Small intestine (tissue), 7 donors: Measurements from ENCODE around the gene CMIP. TPM values are rescaled to one million over a fixed set of nuclear protein-coding genes. Genes with fewer than 3 reads are reported as not detected.
A peak's percentile ranks its signal among the peaks of the same experiment; 100 is the strongest.

Experiments
- DNase-seq, 2 donors: peaks; one replicate each; pipeline versions ENCODE4 v3.0.0 to v3.0.0-alpha.2; 2013
- FAIRE-seq: peaks from 2 replicates; lab custom pipeline; 2012; peaks lifted over from hg19 to GRCh38; lab: Jason Lieb, UNC
- H3K27ac ChIP-seq, 3 donors: one replicate each; pipeline ENCODE4 v1.5.1; 2013; ENCODE audit warnings: low read length in 2 of 3, mild to moderate bottlenecking in 2 of 3, control low read depth in 1 of 3, inconsistent platforms in 1 of 3, low read depth in 1 of 3, moderate library complexity in 1 of 3
- H3K27me3 ChIP-seq, 3 donors: one replicate each; pipeline ENCODE4 v1.6.1; 2013; ENCODE audit warnings: low read length in 3 of 3, inconsistent platforms in 1 of 3; ENCODE audit not compliant: control insufficient read depth in 3 of 3, insufficient read depth in 3 of 3
- H3K36me3 ChIP-seq, 3 donors: one replicate each; pipeline ENCODE4 v1.6.1; 2013; ENCODE audit warnings: low read length in 3 of 3, inconsistent platforms in 1 of 3, low read depth in 1 of 3, mild to moderate bottlenecking in 1 of 3, moderate library complexity in 1 of 3; ENCODE audit not compliant: control insufficient read depth in 3 of 3, insufficient read depth in 2 of 3
- H3K4me1 ChIP-seq, 3 donors: one replicate each; pipeline ENCODE4 v1.6.1; 2013; ENCODE audit warnings: low read length in 2 of 3, inconsistent platforms in 1 of 3, low read depth in 1 of 3, mild to moderate bottlenecking in 1 of 3, moderate library complexity in 1 of 3; ENCODE audit not compliant: control insufficient read depth in 3 of 3, insufficient read depth in 2 of 3
- H3K4me3 ChIP-seq, 3 donors: one replicate each; pipeline ENCODE4 v1.5.1; 2013; ENCODE audit warnings: low read length in 3 of 3, control low read depth in 1 of 3, inconsistent platforms in 1 of 3, low read depth in 1 of 3, mild to moderate bottlenecking in 1 of 3, moderate library complexity in 1 of 3
- H3K9me3 ChIP-seq, 2 donors: one replicate each; pipeline ENCODE4 v1.6.1; 2013; ENCODE audit warnings: low read depth in 1 of 2, low read length in 1 of 2; ENCODE audit not compliant: control insufficient read depth in 2 of 2, insufficient read depth in 1 of 2
- WGBS, 3 donors: extraction: QIAGEN DNeasy Blood & Tissue Kit; methylation state at CpG; one replicate each; pipeline ENCODE4 v1.1.7; 2013; 5-methylcytosine and 5-hydroxymethylcytosine counted together
- polyA plus RNA-seq, 4 donors: library from polyadenylated mRNA; stranded (reverse) in 3 of 4; unstranded in 1 of 4; fragments of 200-250 nt in 3 of 4; fragments of 120-200 nt in 1 of 4; gene quantifications; one replicate each; pipeline versions ENCODE4 v1.2.1 to v1.2.3, GENCODE V29; 2013
- donor health status: healthy with polysubstance abuse.
- donor health status: control.
- donor health status: control.
- donor health status: Bipolar disorder and iron deficiency.
- donor health status: healthy.

Gene CMIP
- polyA plus RNA-seq, 4 donors = 43.8 to 74.7 (median 55.7) TPM

- Histone ChIP-seq H3K36me3 (peaks cover 0 to 64% (median 14%) of the 10 kb centered on the region in 3 donors), H3K27ac (peak overlapping the region in 2 of 3 donors; percentile 75 to 89), H3K4me1 (peaks cover 0 to 31% (median 0%) of the 10 kb centered on the region in 3 donors), H3K9me3 (no peaks in the 10 kb centered on the region), H3K27me3 (no peaks in the 10 kb centered on the region), H3K4me3 (no peak overlapping the region)
- FAIRE-seq (no peak), DNase-seq (no peak)
- WGBS, 3 donors = 85 to 93% (median 92%) methylated on average over 8 of the region's 8 CpGs
These were observed 205.7 kb downstream of the CMIP start for GRCh38 chr16:81650281-81650680.

GRCh38 chr16:81650982-81651562 lies 206.5 kb downstream of the CMIP start:
- peaks cover 0 to 69% (median 15%) of the 10 kb centered on the region in 3 donors for H3K36me3 ChIP-seq
- peak overlapping the region in 2 of 3 donors; percentile 75 to 89 for H3K27ac ChIP-seq
- WGBS, 3 donors = 69 to 95% (median 86%) methylated on average over 16 of the region's 16 CpGs
- FAIRE-seq (no peak), DNase-seq (peak in 1 of 2 donors; percentile 60)
- H3K4me3 ChIP-seq = peak overlapping the region in 1 of 3 donors; percentile 11
- no peaks in the 10 kb centered on the region for H3K27me3 ChIP-seq
- H3K4me1 ChIP-seq = peaks cover 0 to 36% (median 0%) of the 10 kb centered on the region in 3 donors
- H3K9me3 ChIP-seq = no peaks in the 10 kb centered on the region

GRCh38 chr16:81651758-81652718 lies 207.4 kb downstream of the CMIP start:
- Histone ChIP-seq H3K27me3 (no peaks in the 10 kb centered on the region), H3K4me1 (peaks cover 0 to 36% (median 0%) of the 10 kb centered on the region in 3 donors), H3K27ac (peak overlapping the region in 2 of 3 donors; percentile 75 to 89), H3K36me3 (peaks cover 0 to 76% (median 18%) of the 10 kb centered on the region in 3 donors), H3K4me3 (peak overlapping the region; percentile 2 to 11 (median 5)), H3K9me3 (no peaks in the 10 kb centered on the region)
- 68 to 88% (median 82%) methylated on average over 19 of the region's 19 CpGs for WGBS, 3 donors
- no peak for DNase-seq
- FAIRE-seq = no peak

GRCh38 chr16:81652798-81653505 lies 208.3 kb downstream of the CMIP start:
- H3K4me3 ChIP-seq = peak overlapping the region; percentile 2 to 5 (median 3)
- H3K4me1 ChIP-seq = peaks cover 0 to 36% (median 0%) of the 10 kb centered on the region in 3 donors
- H3K27ac ChIP-seq = peak overlapping the region in 2 of 3 donors; percentile 75 to 89
- peaks cover 0 to 77% (median 21%) of the 10 kb centered on the region in 3 donors for H3K36me3 ChIP-seq
- DNase-seq = no peak
- FAIRE-seq = no peak
- 78 to 90% (median 81%) methylated on average over 21 of the region's 21 CpGs for WGBS, 3 donors
- H3K27me3 ChIP-seq = no peaks in the 10 kb centered on the region
- H3K9me3 ChIP-seq = no peaks in the 10 kb centered on the region

GRCh38 chr16:81654346-81654745 lies 209.7 kb downstream of the CMIP start:
- DNase-seq (no peak), FAIRE-seq (no peak)
- H3K27me3 ChIP-seq = no peaks in the 10 kb centered on the region
- H3K4me1 ChIP-seq = peaks cover 0 to 36% (median 0%) of the 10 kb centered on the region in 3 donors
- no peak overlapping the region for H3K27ac ChIP-seq
- peaks cover 0 to 80% (median 28%) of the 10 kb centered on the region in 3 donors for H3K36me3 ChIP-seq
- H3K9me3 ChIP-seq = no peaks in the 10 kb centered on the region
- no peak overlapping the region for H3K4me3 ChIP-seq
- 84 to 94% (median 91%) methylated on average over 1 of the region's 1 CpG for WGBS, 3 donors

- Histone ChIP-seq H3K4me1 (peaks cover 0 to 31% (median 0%) of the 10 kb centered on the region in 3 donors), H3K36me3 (peaks cover under 1 to 88% (median 28%) of the 10 kb centered on the region in 3 donors), H3K27me3 (no peaks in the 10 kb centered on the region), H3K9me3 (no peaks in the 10 kb centered on the region), H3K27ac (peak overlapping the region in 2 of 3 donors; percentile 36 to 50), H3K4me3 (no peak overlapping the region)
- 74 to 86% (median 85%) methylated on average over 14 of the region's 14 CpGs for WGBS, 3 donors
- DNase-seq = no peak
- FAIRE-seq = no peak
These were observed 211.0 kb downstream of the CMIP start for GRCh38 chr16:81655469-81656162.

GRCh38 chr16:81657224-81657623 lies 212.6 kb downstream of the CMIP start:
- H3K4me1 ChIP-seq = peaks cover 0 to 17% (median 0%) of the 10 kb centered on the region in 3 donors
- no peak overlapping the region for H3K4me3 ChIP-seq
- DNase-seq (no peak), FAIRE-seq (no peak)
- H3K36me3 ChIP-seq = peaks cover 14 to 87% (median 24%) of the 10 kb centered on the region in 3 donors
- H3K27ac ChIP-seq = peak overlapping the region in 2 of 3 donors; percentile 46 to 67
- H3K9me3 ChIP-seq = no peaks in the 10 kb centered on the region
- no peaks in the 10 kb centered on the region for H3K27me3 ChIP-seq
- 75 to 92% (median 82%) methylated on average over 8 of the region's 8 CpGs for WGBS, 3 donors
